ENCODE measurements around the gene TAMALIN. TPM values are rescaled to one million over a fixed set of nuclear protein-coding genes. Genes with fewer than 3 reads are reported as not detected.

Gene TAMALIN
- total RNA-seq, 1 experiment from 2014 or later = 1.2 TPM

GRCh38 chr12:52023976-52024688 is 17.4 kb downstream of the TAMALIN start:
- H3K79me2 ChIP-seq (ENCODE audit: insufficient read depth, low read length) = no peaks in the 10 kb centered on the region
- H3K14ac ChIP-seq (ENCODE audit: insufficient read depth, low read length) = no peak overlapping the region
- H3K27ac Mint-ChIP-seq = no peak overlapping the region
- H3K27me3 Mint-ChIP-seq (ENCODE audit: low read depth) = peaks cover 60% of the 10 kb centered on the region
- no CpG with 5 or more reads among the region's 20 CpGs for WGBS (ENCODE audit: extremely low coverage, insufficient read length, low lambda C conversion rate)
- TF ChIP-seq CTCF (conservative IDR thresholded peaks at IDR 0.05) = peak; percentile 13; the same call in 2 of the 3 replicates
- peak overlapping the region; percentile 66 for H3K4me2 ChIP-seq (ENCODE audit: insufficient read depth, insufficient read length, low read length)
- no peaks in the 10 kb centered on the region for H3K79me1 ChIP-seq (ENCODE audit: insufficient read depth, low read depth, low read length, poor library complexity, severe bottlenecking)
- peaks cover 5% of the 10 kb centered on the region; the same call in 1 of the 2 replicates for H3K27me3 ChIP-seq (ENCODE audit: insufficient read depth, low read length)
- no peak overlapping the region for H2AFZ ChIP-seq (ENCODE audit: low read length)
- no peak overlapping the region for H2BK5ac ChIP-seq (ENCODE audit: insufficient read length, low read length)
- no peak overlapping the region for H4K8ac ChIP-seq (replicated peaks; ENCODE audit: insufficient read length, low read depth, low read length)
- no peak overlapping the region for H3K9ac ChIP-seq (ENCODE audit: extremely low read depth, insufficient read length, low read length)
- H3K27ac ChIP-seq (ENCODE audit: insufficient read length, low read depth, low read length) = no peak overlapping the region
- H3K9me3 Mint-ChIP-seq = no peaks in the 10 kb centered on the region; a peak in 1 of 5 replicates
- H3K56ac ChIP-seq (ENCODE audit: insufficient read length, low read depth, low read length) = no peak overlapping the region
- no peak for DNase-seq
- no peak overlapping the region for H2BK20ac ChIP-seq (ENCODE audit: low read depth, low read length, poor library complexity, severe bottlenecking)
- no peak overlapping the region for H3K23ac ChIP-seq (ENCODE audit: insufficient read length, low read depth, low read length)
- no peaks in the 10 kb centered on the region for H4K20me1 ChIP-seq (ENCODE audit: control insufficient read depth, insufficient read depth, insufficient read length)
- no peaks in the 10 kb centered on the region; a peak in 1 of 7 replicates for H3K36me3 Mint-ChIP-seq (ENCODE audit: insufficient read depth in 1 of 3, low read depth in 3 of 3)
- H3K23me2 ChIP-seq (ENCODE audit: insufficient read length, low read depth, low read length, poor library complexity, severe bottlenecking) = peaks cover 16% of the 10 kb centered on the region
- H2BK15ac ChIP-seq (ENCODE audit: low read depth, low read length) = no peak overlapping the region
- no peak overlapping the region for H4K91ac ChIP-seq (ENCODE audit: insufficient read length, low read depth, low read length)
- H3T11ph ChIP-seq (ENCODE audit: low read length) = no peak overlapping the region
- peaks cover 23 to 35% of the 10 kb centered on the region in 2 experiments for H3K4me1 Mint-ChIP-seq
- H2AK5ac ChIP-seq (ENCODE audit: insufficient read length, low read length) = no peak overlapping the region
- peaks cover 5% of the 10 kb centered on the region for H3K4me1 ChIP-seq (ENCODE audit: insufficient read depth, low read length)
- H3K4ac ChIP-seq (ENCODE audit: low read depth, low read length) = no peak overlapping the region
- H3K4me3 Mint-ChIP-seq = peak overlapping the region; percentile 62 to 81
- no peak overlapping the region for H2BK120ac ChIP-seq (ENCODE audit: low read depth, low read length, poor library complexity, severe bottlenecking)
- no peak overlapping the region for H4K5ac ChIP-seq (ENCODE audit: insufficient read length, low read depth, low read length)
- no peaks in the 10 kb centered on the region for H3K9me3 ChIP-seq (ENCODE audit: control insufficient read depth, low read depth, low read length)
- peak overlapping the region; percentile 72 for H3K18ac ChIP-seq (ENCODE audit: insufficient read length, low read depth, low read length)
- H2BK12ac ChIP-seq (ENCODE audit: insufficient read length, low read depth, low read length) = no peak overlapping the region
